Epithelial cell of esophagus (primary cell): ENCODE results near the gene AFAP1.

Experiments used
- DNase-seq: peaks from one replicate; pipeline ENCODE4 v3.0.0; 2010; ENCODE audit warnings: low read depth
- H3K4me3 ChIP-seq: 2 replicates; pipeline ENCODE4 v1.5.1; 2011; ENCODE audit warnings: mild to moderate bottlenecking, low read length, control low read depth
- TF ChIP-seq, protein P1 (sequence below): IDR thresholded peaks from 2 replicates; pipeline ENCODE4 v1.5.1; 2011; ENCODE audit warnings: low read depth, mild to moderate bottlenecking, low read length, control low read depth, inconsistent platforms; ENCODE audit not compliant: insufficient read depth; ENCODE audit errors: missing control alignments

AFAP1 gene

DNA sequence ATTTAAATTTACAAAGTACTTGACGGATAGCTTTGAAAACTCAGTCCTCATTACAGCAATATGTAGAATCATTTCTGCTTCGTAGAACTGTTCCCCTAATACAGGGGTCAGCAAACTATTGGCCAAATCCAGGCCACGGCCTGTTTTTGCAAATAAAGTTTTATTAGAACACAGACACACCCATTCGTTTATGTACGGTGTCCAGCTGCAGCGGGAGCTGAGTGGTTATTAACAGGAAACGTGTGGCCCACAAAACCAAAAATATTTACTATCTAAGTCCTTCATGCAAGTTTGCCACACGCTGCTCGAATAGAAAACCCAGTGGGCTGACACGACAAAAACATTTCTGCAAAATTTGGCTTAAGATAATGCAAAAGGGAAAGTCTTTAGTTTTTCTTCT, 146.5 kb downstream of the AFAP1 start:
- DNase-seq, result no peak
- TF ChIP-seq, protein P1, sequence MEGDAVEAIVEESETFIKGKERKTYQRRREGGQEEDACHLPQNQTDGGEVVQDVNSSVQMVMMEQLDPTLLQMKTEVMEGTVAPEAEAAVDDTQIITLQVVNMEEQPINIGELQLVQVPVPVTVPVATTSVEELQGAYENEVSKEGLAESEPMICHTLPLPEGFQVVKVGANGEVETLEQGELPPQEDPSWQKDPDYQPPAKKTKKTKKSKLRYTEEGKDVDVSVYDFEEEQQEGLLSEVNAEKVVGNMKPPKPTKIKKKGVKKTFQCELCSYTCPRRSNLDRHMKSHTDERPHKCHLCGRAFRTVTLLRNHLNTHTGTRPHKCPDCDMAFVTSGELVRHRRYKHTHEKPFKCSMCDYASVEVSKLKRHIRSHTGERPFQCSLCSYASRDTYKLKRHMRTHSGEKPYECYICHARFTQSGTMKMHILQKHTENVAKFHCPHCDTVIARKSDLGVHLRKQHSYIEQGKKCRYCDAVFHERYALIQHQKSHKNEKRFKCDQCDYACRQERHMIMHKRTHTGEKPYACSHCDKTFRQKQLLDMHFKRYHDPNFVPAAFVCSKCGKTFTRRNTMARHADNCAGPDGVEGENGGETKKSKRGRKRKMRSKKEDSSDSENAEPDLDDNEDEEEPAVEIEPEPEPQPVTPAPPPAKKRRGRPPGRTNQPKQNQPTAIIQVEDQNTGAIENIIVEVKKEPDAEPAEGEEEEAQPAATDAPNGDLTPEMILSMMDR, result no peak
- no peak overlapping the region for H3K4me3 ChIP-seq

DNA sequence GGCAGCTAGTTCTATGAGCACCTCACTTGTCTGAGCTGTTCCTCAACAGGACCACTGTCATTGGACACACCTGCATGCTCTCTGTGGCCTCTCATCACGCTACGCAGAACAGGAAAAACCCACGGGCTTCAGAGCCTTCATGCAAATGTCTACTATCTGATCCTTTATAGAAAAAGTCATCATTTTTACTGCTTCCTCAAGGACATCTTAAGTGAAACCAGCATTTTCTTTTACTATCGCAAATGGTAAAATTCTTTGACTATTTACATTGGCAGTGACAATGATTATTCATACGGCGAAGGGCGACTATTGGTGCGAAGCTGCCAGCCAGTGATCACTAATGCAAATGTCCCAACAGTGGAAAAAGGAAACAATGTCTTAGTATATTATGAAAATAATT, 147.0 kb downstream of the AFAP1 start:
- DNase-seq, result no peak
- TF ChIP-seq, protein P1, result no peak
- no peak overlapping the region for H3K4me3 ChIP-seq

DNA sequence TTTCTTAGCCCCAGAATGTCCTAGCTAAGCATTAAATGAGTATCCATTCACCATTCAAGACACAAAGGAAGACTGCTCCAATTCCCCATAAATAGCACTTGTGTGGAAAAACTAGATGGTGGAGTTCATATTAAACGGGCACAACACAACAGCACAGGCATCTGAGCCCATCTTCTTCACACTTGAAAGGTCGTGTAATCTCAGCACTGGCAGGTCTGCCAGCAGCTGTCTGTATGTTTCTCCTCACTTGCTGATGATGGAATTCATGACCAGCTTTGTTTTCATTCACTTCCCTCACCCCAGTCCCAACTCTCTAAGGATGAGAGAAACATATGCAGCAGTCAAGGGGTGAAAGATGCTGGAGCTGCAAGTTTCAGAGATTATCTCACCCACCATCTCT, 148.7 kb downstream of the AFAP1 start:
- H3K4me3 ChIP-seq, result no peak overlapping the region
- DNase-seq, result no peak
- TF ChIP-seq, protein P1, result no peak

DNA sequence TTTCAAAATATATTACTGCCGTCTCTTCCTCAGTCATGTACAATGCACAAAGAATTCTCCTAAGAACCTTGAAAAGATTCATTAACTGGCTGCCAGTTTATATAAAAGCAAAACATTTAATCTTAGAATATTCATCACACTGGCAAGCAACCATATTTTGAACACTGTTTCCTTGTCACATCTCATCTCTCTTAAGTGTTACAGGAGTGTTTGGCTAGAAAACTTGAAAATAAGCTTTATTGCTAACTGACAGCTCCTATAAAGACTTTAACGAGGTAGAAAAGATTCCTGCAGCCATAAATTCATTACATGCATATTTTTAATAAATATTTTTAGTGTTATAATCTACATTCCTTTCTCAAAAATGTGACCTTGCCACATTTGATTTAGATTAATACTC, 149.6 kb downstream of the AFAP1 start:
- TF ChIP-seq, protein P1, result no peak
- no peak overlapping the region for H3K4me3 ChIP-seq
- no peak for DNase-seq

DNA sequence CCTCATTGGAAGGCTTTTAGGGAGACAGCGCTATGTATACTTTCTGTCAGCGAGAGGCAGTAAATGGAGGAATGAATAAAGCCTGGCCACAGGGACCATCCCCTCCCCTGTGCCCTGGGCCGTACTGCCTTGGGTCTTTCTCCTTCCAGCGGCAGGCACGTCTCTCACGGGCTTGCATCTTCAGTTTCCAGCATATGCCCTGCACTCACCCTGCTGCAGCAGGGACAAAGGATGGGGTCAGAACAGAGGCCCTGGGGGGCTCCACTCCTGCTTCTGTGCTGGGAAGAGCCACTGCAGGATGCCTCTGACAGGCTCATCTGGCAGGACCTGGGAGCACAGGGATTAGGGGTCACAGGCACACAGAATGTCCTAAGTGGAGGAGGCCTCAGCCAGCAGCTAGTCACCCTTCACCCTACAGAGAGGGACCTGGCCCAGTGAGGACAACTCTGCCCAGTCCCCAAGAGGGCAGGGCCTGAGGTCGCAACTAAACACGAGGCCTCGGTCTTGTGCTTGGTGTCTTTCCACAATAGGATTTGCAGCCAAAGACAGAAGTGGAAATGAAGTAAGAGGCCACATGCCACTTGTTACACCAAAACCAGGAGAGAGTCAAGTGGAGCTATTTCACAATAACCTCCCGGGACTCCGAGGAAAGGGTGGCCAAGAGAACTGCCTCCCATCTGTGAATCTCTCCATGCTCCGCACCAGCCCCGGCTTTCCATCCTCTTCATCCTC, 150.8 kb downstream of the AFAP1 start:
- DNase-seq, result no peak
- no peak overlapping the region for H3K4me3 ChIP-seq
- TF ChIP-seq, protein P1, result no peak

DNA sequence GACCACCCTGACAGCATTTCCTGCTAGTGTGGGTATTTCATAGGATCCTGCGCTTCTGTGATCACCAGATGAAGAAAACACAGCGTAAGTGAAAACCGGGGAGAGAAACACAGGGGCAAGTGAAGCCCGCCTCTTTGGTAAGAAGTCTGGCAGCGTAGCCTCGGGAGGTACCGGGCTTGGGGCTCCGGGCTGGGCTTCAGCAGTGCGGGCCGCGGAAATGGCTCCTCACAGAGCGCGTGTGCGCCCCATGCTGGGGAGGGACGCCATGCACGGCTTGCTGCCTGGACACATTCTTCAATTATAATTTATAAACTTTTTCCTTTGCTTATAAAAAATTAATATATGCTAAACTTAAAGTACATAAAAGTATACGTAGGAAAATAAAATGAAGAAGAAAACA, 151.5 kb downstream of the AFAP1 start:
- TF ChIP-seq, protein P1, result no peak
- no peak for DNase-seq
- no peak overlapping the region for H3K4me3 ChIP-seq

DNA sequence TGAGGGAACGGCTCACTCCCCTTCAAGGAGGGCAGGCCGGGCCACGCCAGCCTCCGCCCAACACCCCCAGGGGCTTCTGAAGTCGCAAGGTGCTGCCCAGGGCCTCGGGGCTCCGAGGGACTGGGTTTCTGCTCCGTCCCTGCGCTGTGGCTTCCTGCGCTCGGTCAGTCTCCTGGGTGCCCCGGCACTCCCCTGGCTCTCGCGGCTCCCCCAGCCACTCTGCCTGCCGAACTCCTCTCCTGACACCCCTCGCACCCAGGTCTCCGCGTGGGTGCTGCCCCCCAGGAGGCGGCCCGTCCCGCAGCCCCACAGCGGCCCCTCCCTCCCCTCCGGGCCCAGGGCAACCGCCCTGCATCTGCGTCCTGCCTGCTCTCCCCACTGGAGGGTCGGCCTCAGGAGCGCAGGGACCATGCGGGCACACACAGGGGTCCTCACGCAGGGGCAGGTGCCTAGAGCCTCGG, 151.9 kb downstream of the AFAP1 start:
- DNase-seq, result no peak
- TF ChIP-seq, protein P1, result no peak

More for the DNA sequence above, 151.9 kb downstream of the AFAP1 start:
- no peak overlapping the region for H3K4me3 ChIP-seq
